SK-N-SH (cell line): ENCODE measurements around the gene PCDHB9. TPM values are rescaled to one million over a fixed set of nuclear protein-coding genes. Genes with fewer than 3 reads are reported as not detected.
"Not testable (repeated sequence)": the region's sequence is repeated elsewhere in the genome, so short reads cannot be mapped to it uniquely, and the experiment has no call there.

Experiments
- CTCF ChIA-PET: fragments of 300-600, 350-600 bp; formaldehyde crosslinking; extraction: SDS; loops from one replicate; lab custom pipeline; 2021; lab: Yijun Ruan, JAX
- POLR2A ChIA-PET: fragments of 350-600 bp; sonication (Branson Sonifier 250); formaldehyde crosslinking; extraction: SDS; loops from one replicate; lab custom pipeline; 2020; ENCODE audit warnings: antibody characterized with exemption, inconsistent platforms; lab: Yijun Ruan, JAX
- DNase-seq: peaks from one replicate; pipeline ENCODE4 v3.0.0; 2012
- H2AFZ ChIP-seq: fragments of 200-600 bp; sonication (generic); 2 replicates; pipeline ENCODE4 v1.8.1; 2016; ENCODE audit warnings: antibody characterized with exemption, mild to moderate bottlenecking, low read depth
- H3F3A ChIP-seq: fragments of 200-600 bp; sonication (generic); replicated peaks from 2 replicates; pipeline ENCODE3; 2016; ENCODE audit warnings: antibody characterized with exemption, mild to moderate bottlenecking; ENCODE audit not compliant: insufficient read depth
- H3K27ac ChIP-seq, 2 experiments: fragments of 200-500 bp in 1 of 2; fragments of 200-600 bp in 1 of 2; sonication (Bioruptor generic) in 1 of 2; sonication (generic), shearing (Covaris generic) in 1 of 2; 2 replicates each; pipeline versions ENCODE4 v1.5.1 to v1.6.1; 2014 to 2016; ENCODE audit warnings: low read depth in 2 of 2, inconsistent platforms in 1 of 2, low read length in 1 of 2, mild to moderate bottlenecking in 1 of 2, mixed read lengths in 1 of 2
- H3K27me3 ChIP-seq: fragments of 200-600 bp; sonication (generic), shearing (Covaris generic); 2 replicates; pipeline ENCODE4 v1.6.1; 2016; ENCODE audit warnings: mixed run types; ENCODE audit not compliant: insufficient read depth
- H3K36me3 ChIP-seq, 2 experiments: fragments of 200-500 bp in 1 of 2; fragments of 200-600 bp in 1 of 2; sonication (Bioruptor generic) in 1 of 2; sonication (generic) in 1 of 2; replicated peaks in 1 of 2; 2 replicates each; pipeline versions ENCODE3 to v1.5.1; 2014 to 2016; ENCODE audit warnings: low read length in 1 of 2, mild to moderate bottlenecking in 1 of 2; ENCODE audit not compliant: insufficient read depth in 2 of 2, control insufficient read depth in 1 of 2
- H3K4me1 ChIP-seq, 2 experiments: fragments of 200-500 bp in 1 of 2; fragments of 200-600 bp in 1 of 2; sonication (Bioruptor generic) in 1 of 2; sonication (generic), shearing (Covaris generic) in 1 of 2; 2 replicates each; pipeline versions ENCODE4 v1.5.1 to v1.6.1; 2014 to 2016; ENCODE audit warnings: low read depth in 1 of 2, low read length in 1 of 2, mixed run types in 1 of 2; ENCODE audit not compliant: insufficient read depth in 2 of 2, control insufficient read depth in 1 of 2
- H3K4me2 ChIP-seq: fragments of 200-600 bp; sonication (generic), shearing (Covaris generic); 2 replicates; pipeline ENCODE4 v1.6.1; 2017; ENCODE audit warnings: mixed run types
- H3K4me3 ChIP-seq, 2 experiments: fragments of 200-500 bp in 1 of 2; fragments of 200-600 bp in 1 of 2; sonication (Bioruptor generic) in 1 of 2; sonication (generic), shearing (Covaris generic) in 1 of 2; 2 replicates each; pipeline versions ENCODE4 v1.5.1 to v1.8.1; 2014 to 2016; ENCODE audit warnings: low read depth in 2 of 2, inconsistent platforms in 1 of 2, low read length in 1 of 2, mild to moderate bottlenecking in 1 of 2, mixed read lengths in 1 of 2, moderate library complexity in 1 of 2
- H3K79me2 ChIP-seq: fragments of 200-600 bp; sonication (generic); 2 replicates; pipeline ENCODE4 v1.8.1; 2017; ENCODE audit warnings: mild to moderate bottlenecking; ENCODE audit not compliant: insufficient read depth
- H3K9ac ChIP-seq: fragments of 200-600 bp; sonication (generic); 2 replicates; pipeline ENCODE4 v1.6.1; 2017; ENCODE audit warnings: mixed run types
- H3K9me2 ChIP-seq: fragments of 200-600 bp; sonication (generic); 2 replicates; pipeline ENCODE4 v1.6.1; 2017; ENCODE audit warnings: mixed run types
- H3K9me3 ChIP-seq: fragments of 200-600 bp; sonication (generic); 2 replicates; pipeline ENCODE4 v1.6.1; 2017; ENCODE audit warnings: mixed run types, mild to moderate bottlenecking, moderate library complexity
- H4K20me1 ChIP-seq: fragments of 200-600 bp; sonication (generic); 2 replicates; pipeline ENCODE4 v1.6.1; 2017; ENCODE audit warnings: mild to moderate bottlenecking, mixed run types; ENCODE audit not compliant: insufficient read depth
- CTCF ChIP-seq: fragments of 200-600 bp; sonication (generic); IDR thresholded peaks from 2 replicates; pipeline ENCODE4 v1.6.1; 2017; ENCODE audit warnings: antibody characterized with exemption, mild to moderate bottlenecking, moderate library complexity
- NFIC ChIP-seq: IDR thresholded peaks from 2 replicates; pipeline ENCODE4 v1.4.0; 2012; ENCODE audit warnings: borderline replicate concordance
- WGBS: methylation state at CpG from one replicate; pipeline ENCODE4 v1.1.6; 2017; ENCODE audit warnings: low lambda C conversion rate; 5-methylcytosine and 5-hydroxymethylcytosine counted together
- polyA plus RNA-seq, 3 experiments: library from polyadenylated mRNA; depleted of rRNA; stranded (reverse); fragments of >200 nt; gene quantifications; 2 replicates each; pipeline ENCODE4 v1.2.3, GENCODE V29; 2012

Gene PCDHB9
- polyA plus RNA-seq, 1 of the 3 experiments (the other 2 are of a cell fraction), result 2.4 TPM

- H3K79me2 ChIP-seq, result no peaks in the 10 kb centered on the region
- H3K9me3 ChIP-seq, result peaks cover 4% of the 10 kb centered on the region; the same call in 1 of the 2 replicates
- no peaks in the 10 kb centered on the region for H3K36me3 ChIP-seq
- ChIA-PET POLR2A (no interaction called here), CTCF (interaction anchor here (0.9 to 2.2 kb wide), 9 partner anchors 10 to 408 kb away, joined by 3 to 7 read pairs (median 5); partner anchors contain the start of genes PCDHA8, PCDHB10, PCDHB16 and PCDHB4)
- H2AFZ ChIP-seq, result no peak overlapping the region
- no peaks in the 10 kb centered on the region for H3K27me3 ChIP-seq
- DNase-seq, result no peak
- H3K4me3 ChIP-seq, result no peak overlapping the region
- H3K4me1 ChIP-seq, result no peaks in the 10 kb centered on the region
- H4K20me1 ChIP-seq, result no peaks in the 10 kb centered on the region
- H3K9ac ChIP-seq, result no peak overlapping the region
- H3K4me2 ChIP-seq, result no peak overlapping the region
- WGBS, result 49% methylated on average over 21 of the region's 21 CpGs
- H3F3A ChIP-seq, result no peaks in the 10 kb centered on the region
- no peaks in the 10 kb centered on the region for H3K9me2 ChIP-seq
- TF ChIP-seq CTCF (peak; percentile 33), NFIC (no peak)
- H3K27ac ChIP-seq, result no peak overlapping the region
These were observed 31.2 kb upstream of the PCDHB9 start for GRCh38 chr5:141155540-141156374.

- 87% methylated on average over 28 of the region's 38 CpGs for WGBS
- H4K20me1 ChIP-seq, H3K27me3 ChIP-seq, H3F3A ChIP-seq, H3K79me2 ChIP-seq, H3K36me3 ChIP-seq, H3K9me2 ChIP-seq, H3K9ac ChIP-seq, DNase-seq, POLR2A ChIA-PET, H3K27ac ChIP-seq, H2AFZ ChIP-seq, H3K4me2 ChIP-seq, H3K4me3 ChIP-seq, H3K4me1 ChIP-seq, CTCF ChIA-PET, H3K9me3 ChIP-seq: not testable (repeated sequence)
These were observed 29.6 kb upstream of the PCDHB9 start for GRCh38 chr5:141157356-141157755.

GRCh38 chr5:141157901-141158300 lies 29.1 kb upstream of the PCDHB9 start:
- H3F3A ChIP-seq, H3K27me3 ChIP-seq, H3K4me1 ChIP-seq, H4K20me1 ChIP-seq, H3K9me2 ChIP-seq, H3K9ac ChIP-seq, H3K4me3 ChIP-seq, H3K36me3 ChIP-seq, H3K4me2 ChIP-seq, DNase-seq, H3K79me2 ChIP-seq, H2AFZ ChIP-seq, H3K27ac ChIP-seq, POLR2A ChIA-PET, H3K9me3 ChIP-seq: not testable (repeated sequence)
- CTCF ChIA-PET, result interaction anchor here (0.8 to 0.9 kb wide), 2 partner anchors 12 to 36 kb away, joined by 3 read pairs; partner anchors contain the start of gene PCDHB4
- WGBS, result 75% methylated on average over 16 of the region's 28 CpGs
